NCI-H748 (cell line): ENCODE measurements around the gene SCYGR6.

Experiments used
- DNase-seq: peaks from one replicate; lab custom pipeline; 2025; ENCODE audit not compliant: unreplicated experiment; lab: John Stamatoyannopoulos, UW

The SCYGR6 gene

GRCh38 chr2:227716501-227716900 lies 8.1 kb downstream of the SCYGR6 start:
- DNase-seq, result no peak

DNA sequence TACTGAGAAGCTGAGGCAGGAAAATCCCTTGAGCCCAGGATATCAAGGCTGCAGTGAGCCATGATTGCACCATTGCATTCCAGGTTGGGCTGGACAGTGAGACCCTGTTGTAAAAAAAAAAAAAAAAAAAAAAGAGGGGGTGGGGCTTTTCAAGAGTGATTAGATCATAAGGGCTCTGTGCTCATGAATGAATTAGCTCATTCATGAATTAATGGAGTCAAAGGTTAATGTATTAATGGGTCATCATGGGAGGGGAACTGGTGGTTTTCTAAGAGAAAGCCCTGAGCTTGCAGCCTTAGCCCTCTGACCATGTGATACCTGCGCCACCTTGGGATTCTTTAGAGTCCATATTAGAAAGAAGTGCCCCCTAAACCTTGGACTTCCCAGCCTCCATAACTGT lies 11.3 kb downstream of the SCYGR6 start:
- no peak for DNase-seq

DNA sequence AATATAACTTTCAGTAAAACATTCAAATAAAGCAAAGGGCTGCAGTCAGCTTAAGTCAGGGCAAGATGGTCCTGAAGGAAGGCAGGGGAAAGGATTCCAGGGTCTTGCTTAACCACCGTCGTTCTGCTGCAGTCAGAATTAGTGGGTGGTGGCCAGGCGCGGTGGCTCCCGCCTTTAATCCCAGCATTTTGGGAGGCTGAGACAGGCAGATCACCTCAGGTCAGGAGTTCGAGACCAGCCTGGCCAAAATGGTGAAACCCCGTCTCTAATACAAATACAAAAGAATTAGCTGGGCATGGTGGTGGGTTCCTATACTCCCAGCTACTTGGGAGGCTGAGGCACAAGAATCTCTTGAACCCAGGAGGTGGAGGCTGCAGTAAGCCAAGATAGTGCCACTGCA lies 13.6 kb downstream of the SCYGR6 start:
- DNase-seq, result no peak

DNA sequence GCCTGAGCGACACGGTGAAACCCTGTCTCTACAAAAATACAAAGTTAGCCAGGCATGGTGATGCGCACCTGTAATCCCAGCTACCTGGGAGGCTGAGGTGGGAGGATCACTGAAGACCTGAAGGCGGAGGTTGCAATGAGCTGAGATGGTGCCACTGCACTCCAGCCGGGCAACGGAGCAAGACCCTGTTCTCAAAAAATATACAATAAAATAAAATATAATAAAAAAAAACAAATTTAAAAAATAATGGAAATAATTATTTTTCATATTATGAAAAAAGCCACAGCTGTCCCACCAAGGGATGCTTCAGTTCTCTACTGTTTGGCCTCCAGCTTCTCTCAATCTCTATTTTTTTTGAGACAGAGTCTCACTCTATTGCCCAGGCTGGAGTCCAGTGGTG lies 17.2 kb downstream of the SCYGR6 start:
- DNase-seq, result no peak

- no peak for DNase-seq
These were observed 17.7 kb downstream of the SCYGR6 start for GRCh38 chr2:227706859-227707258.

- DNase-seq, result no peak
These were observed 20.6 kb downstream of the SCYGR6 start for GRCh38 chr2:227703961-227704360.

DNA sequence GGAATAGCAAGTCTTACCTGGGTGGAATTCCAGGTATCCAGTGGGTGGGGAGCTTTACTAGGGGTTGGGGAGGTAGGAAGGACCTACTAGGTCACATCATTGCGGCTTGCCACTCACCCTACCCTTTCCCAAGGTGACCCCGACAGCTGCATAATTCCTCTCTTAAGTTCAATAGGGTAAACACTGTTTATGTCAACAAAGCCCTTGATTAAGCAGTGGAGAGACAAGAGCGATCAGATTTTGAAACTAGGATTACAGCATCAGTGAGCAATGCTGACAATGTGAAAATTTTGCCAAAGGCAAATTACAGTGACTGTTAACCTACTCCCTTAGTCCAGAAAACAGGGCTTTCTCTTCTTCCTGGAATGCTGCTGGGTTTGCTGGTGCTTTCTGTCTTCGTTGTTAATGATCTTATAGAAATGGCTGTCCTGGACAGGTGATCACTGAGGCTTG lies 21.3 kb downstream of the SCYGR6 start:
- DNase-seq, result peak; percentile 3

GRCh38 chr2:227701556-227701955 lies 23.0 kb downstream of the SCYGR6 start:
- DNase-seq, result no peak

GRCh38 chr2:227696990-227697679 lies 27.4 kb downstream of the SCYGR6 start:
- no peak for DNase-seq

- DNase-seq, result no peak
These were observed 37.4 kb downstream of the SCYGR6 start for GRCh38 chr2:227687189-227687588.

DNA sequence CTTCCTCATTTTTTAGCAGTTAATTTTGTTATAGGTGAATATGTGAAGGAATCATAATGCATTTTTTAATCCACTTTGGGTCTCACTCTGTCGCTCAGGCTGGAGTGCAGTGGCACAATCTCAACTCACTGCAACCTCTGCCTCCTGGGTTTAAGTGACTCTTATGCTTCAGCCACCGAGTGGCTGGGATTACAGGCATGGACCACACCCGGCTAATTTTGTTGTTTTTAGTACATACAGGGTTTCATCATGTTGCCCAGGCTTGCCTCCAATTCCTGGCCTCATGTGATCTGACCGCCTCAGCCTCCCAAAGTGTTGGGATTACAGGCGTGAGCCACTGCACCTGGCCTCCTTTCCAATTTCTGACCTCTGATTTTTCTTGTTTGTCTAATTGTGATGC lies 40.3 kb downstream of the SCYGR6 start:
- no peak for DNase-seq

DNA sequence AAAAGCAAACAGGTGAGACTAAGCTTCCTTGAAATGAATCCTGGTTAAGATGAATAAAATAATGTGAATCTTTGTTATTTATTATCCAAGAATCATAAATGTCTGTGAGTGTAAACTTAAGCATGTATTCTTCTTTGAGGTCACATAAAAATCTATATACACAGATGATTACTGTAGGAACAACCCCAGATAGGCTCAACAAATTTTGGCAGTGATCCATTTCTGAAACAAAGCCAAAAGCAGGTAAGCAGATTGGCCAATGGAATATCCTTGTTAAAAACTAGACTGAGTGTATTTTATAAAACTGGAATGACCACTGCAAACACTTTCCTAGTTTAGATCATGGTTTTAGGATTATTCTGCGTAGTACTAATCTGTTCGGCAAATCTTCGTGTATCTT lies 46.6 kb downstream of the SCYGR6 start:
- DNase-seq, result no peak

GRCh38 chr2:227674485-227674884 lies 50.1 kb downstream of the SCYGR6 start:
- no peak for DNase-seq
